ENCODE data around the gene ZMIZ1. TPM values are rescaled to one million over a fixed set of nuclear protein-coding genes. Genes with fewer than 3 reads are reported as not detected.

Gene ZMIZ1
- total and polyA plus RNA-seq, 4 donors, result 18.3 to 80.2 (median 42.6) TPM

DNA sequence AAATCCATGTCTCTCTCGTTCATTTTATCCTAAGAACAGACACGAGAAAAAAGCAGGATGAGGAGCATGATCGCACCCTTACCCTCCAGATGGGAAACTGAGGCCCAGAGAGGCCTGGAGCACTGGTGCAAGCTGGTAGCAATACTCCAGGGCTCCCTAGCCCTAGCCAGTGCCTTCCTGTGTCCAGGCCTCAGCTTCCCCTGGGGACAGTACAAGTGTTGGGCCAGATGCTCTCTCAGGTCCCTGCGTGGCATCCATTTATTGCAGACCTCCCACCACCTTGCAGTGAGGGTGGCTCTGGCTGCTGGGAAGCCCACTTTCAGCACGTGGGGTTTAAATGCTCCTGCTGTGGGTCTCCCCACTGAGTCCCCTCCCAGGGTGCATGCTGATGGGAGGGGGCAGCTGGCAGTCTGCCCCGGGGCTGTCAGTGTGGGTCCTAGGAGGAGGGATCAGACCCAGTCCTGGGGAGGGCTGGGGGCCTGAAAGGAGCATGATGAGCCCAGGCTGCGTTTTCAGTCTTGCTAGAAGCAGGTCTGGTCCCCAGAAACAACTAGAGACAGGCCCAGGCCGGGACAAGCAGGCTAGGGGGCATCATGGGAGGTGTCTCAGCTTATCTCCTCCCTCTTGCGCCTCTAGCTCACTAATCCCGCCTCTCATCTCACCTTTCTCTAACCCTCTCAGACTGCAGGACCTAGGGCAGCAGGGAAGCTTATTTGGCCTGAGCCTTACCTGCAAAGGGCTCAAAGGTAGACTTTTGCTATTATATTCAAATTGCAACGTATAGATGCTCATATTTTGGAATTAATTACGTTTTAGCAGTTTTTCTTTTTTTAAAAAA, 277.8 kb downstream of the ZMIZ1 start:
- TF ChIP-seq, protein P1, sequence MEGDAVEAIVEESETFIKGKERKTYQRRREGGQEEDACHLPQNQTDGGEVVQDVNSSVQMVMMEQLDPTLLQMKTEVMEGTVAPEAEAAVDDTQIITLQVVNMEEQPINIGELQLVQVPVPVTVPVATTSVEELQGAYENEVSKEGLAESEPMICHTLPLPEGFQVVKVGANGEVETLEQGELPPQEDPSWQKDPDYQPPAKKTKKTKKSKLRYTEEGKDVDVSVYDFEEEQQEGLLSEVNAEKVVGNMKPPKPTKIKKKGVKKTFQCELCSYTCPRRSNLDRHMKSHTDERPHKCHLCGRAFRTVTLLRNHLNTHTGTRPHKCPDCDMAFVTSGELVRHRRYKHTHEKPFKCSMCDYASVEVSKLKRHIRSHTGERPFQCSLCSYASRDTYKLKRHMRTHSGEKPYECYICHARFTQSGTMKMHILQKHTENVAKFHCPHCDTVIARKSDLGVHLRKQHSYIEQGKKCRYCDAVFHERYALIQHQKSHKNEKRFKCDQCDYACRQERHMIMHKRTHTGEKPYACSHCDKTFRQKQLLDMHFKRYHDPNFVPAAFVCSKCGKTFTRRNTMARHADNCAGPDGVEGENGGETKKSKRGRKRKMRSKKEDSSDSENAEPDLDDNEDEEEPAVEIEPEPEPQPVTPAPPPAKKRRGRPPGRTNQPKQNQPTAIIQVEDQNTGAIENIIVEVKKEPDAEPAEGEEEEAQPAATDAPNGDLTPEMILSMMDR (IDR thresholded peaks at IDR 0.05; ENCODE audit: control extremely low read depth, extremely low read depth), result no peak
- peaks cover 0 to 20% (median 6%) of the 10 kb centered on the region in 5 donors for H3K4me1 ChIP-seq (ENCODE audit: control insufficient read depth in 5 of 5, insufficient read depth in 5 of 5, low read length in 5 of 5)
- DNase-seq, result peak in 1 of 3 donors; percentile 13
- H3K9me3 ChIP-seq (ENCODE audit: control insufficient read depth in 4 of 4, insufficient read depth in 3 of 4, low read length in 3 of 4), result no peaks in the 10 kb centered on the region
- WGBS, 2 donors, result 65 to 69% methylated on average over 12 of the region's 12 CpGs
- H3K4me3 ChIP-seq, result no peak overlapping the region
- H3K27ac ChIP-seq (ENCODE audit: low read depth in 1 of 2, low read length in 1 of 2), result no peak overlapping the region
- no peak for ATAC-seq (ENCODE audit: insufficient read depth, low FRiP score)
- H3K9ac ChIP-seq (ENCODE audit: insufficient read depth in 1 of 2, low read length in 2 of 2), result no peak overlapping the region
- H3K36me3 ChIP-seq (ENCODE audit: control insufficient read depth in 4 of 4, insufficient read depth in 4 of 4, low read length in 4 of 4), result peaks cover 2 to 15% (median 9%) of the 10 kb centered on the region in 4 donors
- no peaks in the 10 kb centered on the region for H3K27me3 ChIP-seq (ENCODE audit: control insufficient read depth in 3 of 3, insufficient read depth in 3 of 3, low read length in 2 of 3)

DNA sequence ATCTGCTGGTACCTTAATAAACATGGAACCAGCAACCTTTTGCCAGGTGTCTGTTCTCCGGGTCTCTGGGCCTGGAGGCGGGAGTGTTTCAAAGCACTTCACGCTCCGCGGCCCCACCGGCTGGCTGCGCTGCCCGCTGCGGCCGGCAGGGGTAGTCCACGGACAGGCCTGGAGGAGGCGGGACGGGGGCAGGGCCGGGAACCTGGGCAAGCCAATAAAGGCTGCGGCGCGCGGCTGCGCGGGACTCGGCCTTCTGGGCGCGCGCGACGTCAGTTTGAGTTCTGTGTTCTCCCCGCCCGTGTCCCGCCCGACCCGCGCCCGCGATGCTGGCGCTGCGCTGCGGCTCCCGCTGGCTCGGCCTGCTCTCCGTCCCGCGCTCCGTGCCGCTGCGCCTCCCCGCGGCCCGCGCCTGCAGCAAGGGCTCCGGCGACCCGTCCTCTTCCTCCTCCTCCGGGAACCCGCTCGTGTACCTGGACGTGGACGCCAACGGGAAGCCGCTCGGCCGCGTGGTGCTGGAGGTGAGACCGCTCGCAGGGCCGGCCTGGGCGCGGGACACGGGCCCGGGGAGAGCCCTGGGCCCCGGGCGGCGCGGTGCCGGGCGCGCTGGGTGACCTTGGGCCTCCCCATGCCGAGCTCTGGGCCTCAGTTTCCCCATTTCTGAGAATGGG, 278.6 kb downstream of the ZMIZ1 start, which contains the start of gene PPIF:
Gene PPIF (plus strand): TSS at position 244 of the 668 bp plus-strand sequence. CDS start 80 bp downstream, at position 324.
- peak; percentile 94 for ATAC-seq (ENCODE audit: insufficient read depth, low FRiP score)
- WGBS, 2 donors, result 0% methylated on average over 39 to 77 of the region's 77 CpGs
- H3K4me3 ChIP-seq, result peak within 1 kb of the TSS; percentile 67
- TF ChIP-seq, protein P1 (IDR thresholded peaks at IDR 0.05; ENCODE audit: control extremely low read depth, extremely low read depth), result peak; percentile 85
- peak within 1 kb of the TSS; percentile 90 to 96 for H3K27ac ChIP-seq (ENCODE audit: low read depth in 1 of 2, low read length in 1 of 2)
- H3K36me3 ChIP-seq (ENCODE audit: control insufficient read depth in 4 of 4, insufficient read depth in 4 of 4, low read length in 4 of 4), result peaks cover 4 to 21% (median 16%) of the 10 kb centered on the region in 4 donors
- no peaks in the 10 kb centered on the region for H3K9me3 ChIP-seq (ENCODE audit: control insufficient read depth in 4 of 4, insufficient read depth in 3 of 4, low read length in 3 of 4)
- peaks cover 0 to 20% (median 6%) of the 10 kb centered on the region in 5 donors for H3K4me1 ChIP-seq (ENCODE audit: control insufficient read depth in 5 of 5, insufficient read depth in 5 of 5, low read length in 5 of 5)
- peak within 1 kb of the TSS; percentile 41 to 50 for H3K9ac ChIP-seq (ENCODE audit: insufficient read depth in 1 of 2, low read length in 2 of 2)
- DNase-seq, result peak; percentile 93 to 96 (median 94)
- H3K27me3 ChIP-seq (ENCODE audit: control insufficient read depth in 3 of 3, insufficient read depth in 3 of 3, low read length in 2 of 3), result no peaks in the 10 kb centered on the region

DNA sequence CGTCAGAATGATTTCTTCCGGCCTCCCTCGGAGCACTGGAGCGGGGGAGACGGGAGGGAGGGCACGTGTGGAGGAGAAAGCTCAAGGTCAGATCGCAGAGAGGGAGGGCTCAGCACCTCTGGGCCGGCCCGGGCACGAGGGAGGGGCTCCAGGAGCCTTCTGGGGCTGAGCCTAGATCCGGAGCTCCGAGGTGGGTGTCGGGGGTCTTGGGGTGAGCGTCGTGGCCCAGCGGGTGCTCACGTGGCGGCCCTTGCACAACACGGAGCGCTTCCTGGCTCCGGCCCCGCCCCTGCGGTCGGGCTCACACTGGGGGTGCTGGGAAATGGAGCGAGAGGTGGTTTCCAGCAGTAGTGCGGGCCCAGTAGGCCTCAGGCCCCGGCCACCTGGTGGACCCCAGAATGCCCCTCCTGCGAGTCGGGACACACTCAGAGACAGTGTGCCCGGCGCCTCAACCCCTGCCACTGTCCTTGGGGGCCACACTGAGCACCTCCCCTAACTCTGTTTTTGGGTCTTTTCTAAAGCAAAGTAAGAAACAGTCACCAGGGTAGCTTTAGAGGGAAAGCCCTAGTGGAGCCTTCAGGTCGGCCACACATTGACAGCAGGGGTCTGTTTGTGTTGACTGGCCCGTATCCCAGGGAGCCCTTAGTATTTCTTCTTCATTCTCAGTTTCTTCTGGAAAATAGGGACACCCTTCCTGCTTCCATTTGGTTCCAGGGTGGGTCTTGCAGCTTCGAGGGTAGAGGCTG, 279.3 kb downstream of the ZMIZ1 start:
- Histone ChIP-seq H3K4me1 (ENCODE audit: control insufficient read depth in 5 of 5, insufficient read depth in 5 of 5, low read length in 5 of 5) (peaks cover 0 to 20% (median 6%) of the 10 kb centered on the region in 5 donors), H3K9me3 (ENCODE audit: control insufficient read depth in 4 of 4, insufficient read depth in 3 of 4, low read length in 3 of 4) (no peaks in the 10 kb centered on the region), H3K27ac (ENCODE audit: low read depth in 1 of 2, low read length in 1 of 2) (peak overlapping the region; percentile 90 to 96), H3K4me3 (peak overlapping the region; percentile 67), H3K9ac (ENCODE audit: insufficient read depth in 1 of 2, low read length in 2 of 2) (peak overlapping the region; percentile 41 to 50), H3K27me3 (ENCODE audit: control insufficient read depth in 3 of 3, insufficient read depth in 3 of 3, low read length in 2 of 3) (no peaks in the 10 kb centered on the region), H3K36me3 (ENCODE audit: control insufficient read depth in 4 of 4, insufficient read depth in 4 of 4, low read length in 4 of 4) (peaks cover 6 to 28% (median 19%) of the 10 kb centered on the region in 4 donors)
- ATAC-seq (ENCODE audit: insufficient read depth, low FRiP score) (peak; percentile 57), DNase-seq (peak; percentile 65 to 76 (median 67))
- WGBS, 2 donors, result 11% methylated on average over 33 to 34 of the region's 34 CpGs
- TF ChIP-seq, protein P1 (IDR thresholded peaks at IDR 0.05; ENCODE audit: control extremely low read depth, extremely low read depth), result no peak

Measured in lung (tissue), 12 donors.